A549 (cell line): ENCODE data around the gene NPC1L1.

Source experiments
- BCL3 ChIP-seq: fragments of >200 bp; sonication (Bioruptor Twin); formaldehyde crosslinking; IDR thresholded peaks from 3 replicates; pipeline ENCODE4 v1.6.1; 2016
- CHD2 ChIP-seq: fragments of 150-350 bp; IDR thresholded peaks from 2 replicates; pipeline ENCODE4 v1.6.1; 2014; ENCODE audit warnings: low read length; ENCODE audit not compliant: partially characterized antibody
- EP300 ChIP-seq, 2 experiments: fragments of >200 bp; sonication (Bioruptor Twin); formaldehyde crosslinking; IDR thresholded peaks; 2 replicates in 1 of 2; 3 replicates in 1 of 2; pipeline ENCODE4 v1.6.1; 2016 to 2017
- FOSL2 ChIP-seq, 2 experiments: fragments of 450-650 bp in 1 of 2; fragments of >200 bp in 1 of 2; sonication (Bioruptor Twin) in 1 of 2; formaldehyde crosslinking; IDR thresholded peaks; 2 replicates each; pipeline versions ENCODE4 v1.5.0 to v1.6.1; 2016 to 2020; ENCODE audit warnings: mild to moderate bottlenecking in 1 of 2, moderate library complexity in 1 of 2
- JUN ChIP-seq, 2 experiments: fragments of >200 bp; sonication (Bioruptor Twin); formaldehyde crosslinking; IDR thresholded peaks; 2 replicates in 1 of 2; 3 replicates in 1 of 2; pipeline ENCODE4 v1.6.1; 2016 to 2017
- NPAS2 ChIP-seq: fragments of 250-450 bp; sonication (Bioruptor Pico); IDR thresholded peaks from 2 replicates; pipeline ENCODE4 v1.8.0; 2022; ENCODE audit warnings: mild to moderate bottlenecking, moderate library complexity, borderline replicate concordance
- POLR2A ChIP-seq: IDR thresholded peaks from 2 replicates; pipeline ENCODE4 v1.6.1; 2012; ENCODE audit warnings: mild to moderate bottlenecking, low read length
- RCOR1 ChIP-seq: fragments of 150-350 bp; IDR thresholded peaks from 2 replicates; pipeline ENCODE4 v1.6.1; 2014; ENCODE audit warnings: antibody characterized with exemption, low read length, low read depth
- REST ChIP-seq: fragments of 200-600 bp; sonication (generic); IDR thresholded peaks from 2 replicates; pipeline ENCODE4 v1.6.1; 2016; ENCODE audit warnings: antibody characterized with exemption, mild to moderate bottlenecking, moderate library complexity
- ZC3H11A ChIP-seq: fragments of 450-650 bp; IDR thresholded peaks from 2 replicates; pipeline ENCODE4 v1.6.1; 2014; ENCODE audit warnings: antibody characterized with exemption, mild to moderate bottlenecking
- ZNF302 ChIP-seq: fragments of 250-450 bp; sonication (Bioruptor Pico); IDR thresholded peaks from 2 replicates; pipeline ENCODE4 v1.9.0; 2021; ENCODE audit warnings: inconsistent platforms, mild to moderate bottlenecking, moderate library complexity
- TF ChIP-seq, protein P1 (sequence below): fragments of >200 bp; sonication (Bioruptor Twin); formaldehyde crosslinking; IDR thresholded peaks from 3 replicates; pipeline ENCODE4 v1.5.1; 2016
- TF ChIP-seq, protein P2 (sequence below): IDR thresholded peaks from 2 replicates; pipeline ENCODE4 v1.6.1; 2012

DNA sequence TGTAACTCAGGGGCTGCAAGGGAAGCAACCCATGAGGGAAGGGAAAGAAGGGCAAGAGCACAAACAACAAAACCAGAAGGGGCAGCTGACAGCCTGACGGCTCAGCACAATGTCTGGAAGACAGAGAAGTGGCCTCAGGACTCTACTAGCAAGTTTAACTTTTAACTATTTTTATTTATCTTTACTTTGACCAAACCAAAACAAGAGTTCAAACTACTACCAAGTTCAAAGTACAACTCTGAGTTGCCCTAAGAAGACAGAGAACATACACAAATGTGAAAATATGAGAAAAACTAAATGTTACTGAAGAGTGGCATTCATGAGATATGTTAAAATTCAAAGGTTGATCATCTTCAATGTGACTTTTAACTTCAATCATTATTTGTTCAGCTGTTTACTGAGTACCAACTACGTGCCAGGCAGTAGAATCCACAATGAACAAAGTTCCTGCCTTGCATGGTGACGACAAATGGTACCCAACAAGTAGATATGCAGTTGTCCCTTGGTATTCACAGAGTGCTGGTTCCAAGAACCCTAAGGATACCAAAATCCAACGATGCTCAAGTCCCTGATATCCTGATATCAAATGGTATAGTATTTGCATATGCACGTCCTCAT lies 70.4 kb downstream of the NPC1L1 start:
- TF ChIP-seq, protein P1, sequence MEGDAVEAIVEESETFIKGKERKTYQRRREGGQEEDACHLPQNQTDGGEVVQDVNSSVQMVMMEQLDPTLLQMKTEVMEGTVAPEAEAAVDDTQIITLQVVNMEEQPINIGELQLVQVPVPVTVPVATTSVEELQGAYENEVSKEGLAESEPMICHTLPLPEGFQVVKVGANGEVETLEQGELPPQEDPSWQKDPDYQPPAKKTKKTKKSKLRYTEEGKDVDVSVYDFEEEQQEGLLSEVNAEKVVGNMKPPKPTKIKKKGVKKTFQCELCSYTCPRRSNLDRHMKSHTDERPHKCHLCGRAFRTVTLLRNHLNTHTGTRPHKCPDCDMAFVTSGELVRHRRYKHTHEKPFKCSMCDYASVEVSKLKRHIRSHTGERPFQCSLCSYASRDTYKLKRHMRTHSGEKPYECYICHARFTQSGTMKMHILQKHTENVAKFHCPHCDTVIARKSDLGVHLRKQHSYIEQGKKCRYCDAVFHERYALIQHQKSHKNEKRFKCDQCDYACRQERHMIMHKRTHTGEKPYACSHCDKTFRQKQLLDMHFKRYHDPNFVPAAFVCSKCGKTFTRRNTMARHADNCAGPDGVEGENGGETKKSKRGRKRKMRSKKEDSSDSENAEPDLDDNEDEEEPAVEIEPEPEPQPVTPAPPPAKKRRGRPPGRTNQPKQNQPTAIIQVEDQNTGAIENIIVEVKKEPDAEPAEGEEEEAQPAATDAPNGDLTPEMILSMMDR: no peak
- no peak for TF ChIP-seq BCL3
- no peak for TF ChIP-seq POLR2A
- TF ChIP-seq, protein P2, sequence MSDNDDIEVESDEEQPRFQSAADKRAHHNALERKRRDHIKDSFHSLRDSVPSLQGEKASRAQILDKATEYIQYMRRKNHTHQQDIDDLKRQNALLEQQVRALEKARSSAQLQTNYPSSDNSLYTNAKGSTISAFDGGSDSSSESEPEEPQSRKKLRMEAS: no peak
- no peak for TF ChIP-seq ZNF302 (CRISPR knock-in tag)
- no peak for TF ChIP-seq ZC3H11A
- no peak for TF ChIP-seq EP300 (IDR thresholded peaks at IDR 0.05)
- TF ChIP-seq JUN (IDR thresholded peaks at IDR 0.05): no peak
- TF ChIP-seq REST: no peak
- TF ChIP-seq FOSL2 (IDR thresholded peaks at IDR 0.05): no peak
- TF ChIP-seq FOSL2 (CRISPR knock-in tag; IDR thresholded peaks at IDR 0.05): no peak
- TF ChIP-seq NPAS2: no peak
- no peak for TF ChIP-seq RCOR1
- no peak for TF ChIP-seq CHD2
